ENCODE data around the gene TRAFD1.
"Not testable (repeated sequence)": the region's sequence is repeated elsewhere in the genome, so short reads cannot be mapped to it uniquely, and the experiment has no call there.

TRAFD1 gene

GRCh38 chr12:112153181-112153892 is 28.0 kb downstream of the TRAFD1 start:
- DNase-seq (ENCODE audit: extremely low spot score): no peak
- no peak for TF ChIP-seq CTCF (IDR thresholded peaks at IDR 0.05; ENCODE audit: control extremely low read depth, extremely low read depth, low read depth, missing control alignments)
- POLR2A ChIA-PET: no interaction called here
- CTCF ChIA-PET: interaction anchor here (0.8 to 2.1 kb wide), 5 partner anchors 17 to 234 kb away, joined by 3 to 5 read pairs (median 4); no protein-coding TSS in a partner anchor

GRCh38 chr12:112153893-112154219 is 28.5 kb downstream of the TRAFD1 start:
- CTCF ChIA-PET: interaction anchor here (0.8 to 2.1 kb wide), 4 partner anchors 19 to 234 kb away, joined by 3 to 5 read pairs (median 4); no protein-coding TSS in a partner anchor
- no peak for DNase-seq (ENCODE audit: extremely low spot score)
- no peak for TF ChIP-seq CTCF (IDR thresholded peaks at IDR 0.05; ENCODE audit: control extremely low read depth, extremely low read depth, low read depth, missing control alignments)
- POLR2A ChIA-PET: no interaction called here

- POLR2A ChIA-PET: not testable (repeated sequence)
Observed at GRCh38 chr12:112158461-112159145, 33.2 kb downstream of the TRAFD1 start.

GRCh38 chr12:112159146-112159541 is 33.8 kb downstream of the TRAFD1 start:
- ChIA-PET POLR2A (no interaction called here), CTCF (interaction anchor here (1.0 kb wide), 1 partner anchor 11 kb away, joined by 3 read pairs; no protein-coding TSS in a partner anchor)
- no peak for TF ChIP-seq CTCF (IDR thresholded peaks at IDR 0.05; ENCODE audit: control extremely low read depth, extremely low read depth, low read depth, missing control alignments)
- DNase-seq (ENCODE audit: extremely low spot score): no peak

More at GRCh38 chr12:112158461-112159145, 33.2 kb downstream of the TRAFD1 start:
- not testable (repeated sequence) for DNase-seq (ENCODE audit: extremely low spot score)
- CTCF ChIA-PET: interaction anchor here (1.0 kb wide), 1 partner anchor 10 kb away, joined by 3 read pairs; no protein-coding TSS in a partner anchor

GRCh38 chr12:112160611-112161010 is 35.3 kb downstream of the TRAFD1 start:
- ChIA-PET POLR2A (no interaction called here), CTCF (no interaction called here)
- TF ChIP-seq CTCF (IDR thresholded peaks at IDR 0.05; ENCODE audit: control extremely low read depth, extremely low read depth, low read depth, missing control alignments): no peak
- no peak for DNase-seq (ENCODE audit: extremely low spot score)

- no peak for TF ChIP-seq CTCF (IDR thresholded peaks at IDR 0.05; ENCODE audit: control extremely low read depth, extremely low read depth, low read depth, missing control alignments)
- DNase-seq (ENCODE audit: extremely low spot score): no peak
- CTCF ChIA-PET: no interaction called here
- POLR2A ChIA-PET: no interaction called here
Observed at GRCh38 chr12:112161711-112162110, 36.4 kb downstream of the TRAFD1 start.

GRCh38 chr12:112162241-112162790 is 37.0 kb downstream of the TRAFD1 start:
- no peak for TF ChIP-seq CTCF (IDR thresholded peaks at IDR 0.05; ENCODE audit: control extremely low read depth, extremely low read depth, low read depth, missing control alignments)
- CTCF ChIA-PET: no interaction called here
- DNase-seq (ENCODE audit: extremely low spot score): no peak
- POLR2A ChIA-PET: no interaction called here

Measured in GM10248 (cell line).